ENCODE measurements around the gene CAPZA1.
A peak's percentile ranks its signal among the peaks of the same experiment; 100 is the strongest.
"Not testable (repeated sequence)": the region's sequence is repeated elsewhere in the genome, so short reads cannot be mapped to it uniquely, and the experiment has no call there.

Gene CAPZA1

GRCh38 chr1:112619518-112620376 lies at the start of gene CAPZA1:
CAPZA1 (plus strand) TSS chr1:112619832; CDS start chr1:112619845, 13 bp downstream.
- peak; percentile 82 to 89 (median 84) for DNase-seq (ENCODE audit: low read depth in 3 of 3)

GRCh38 chr1:112575154-112575804 lies 44.4 kb upstream of the CAPZA1 start:
- no peak for DNase-seq (ENCODE audit: low read depth in 3 of 3)

GRCh38 chr1:112576240-112576639 lies 43.4 kb upstream of the CAPZA1 start:
- no peak for DNase-seq (ENCODE audit: low read depth in 3 of 3)

DNA sequence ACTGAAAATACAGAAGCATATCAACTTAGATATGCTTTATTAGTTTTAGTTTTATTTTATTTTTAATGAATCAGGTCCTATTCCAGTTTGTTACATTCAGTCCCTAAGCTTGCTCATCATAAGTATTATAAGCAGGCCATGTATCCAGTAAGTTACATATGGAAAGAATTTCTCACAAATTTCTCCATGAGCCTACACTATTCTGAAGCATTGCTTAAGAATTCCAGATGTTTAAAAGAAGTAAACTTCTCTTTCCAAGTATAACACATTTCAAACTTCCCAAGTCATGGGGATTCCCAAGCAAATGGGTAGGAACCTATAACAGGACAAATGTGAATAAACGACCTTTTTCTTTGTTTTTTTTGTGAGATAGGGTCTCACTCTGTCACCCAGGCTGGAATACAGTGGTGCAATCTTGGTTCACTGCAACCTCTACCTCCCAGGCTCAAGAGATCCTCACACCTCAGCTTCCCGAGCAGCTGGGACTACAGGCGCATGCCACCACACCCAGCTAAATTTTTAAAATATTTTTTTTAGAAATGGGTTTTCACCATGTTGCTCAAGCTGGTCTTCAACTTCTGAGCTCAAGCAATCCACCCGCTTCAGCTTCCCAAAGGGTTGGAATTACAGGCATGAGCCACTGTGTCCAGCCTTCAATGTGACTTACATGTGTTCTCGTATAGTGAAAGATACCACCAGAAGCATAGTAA lies 39.7 kb upstream of the CAPZA1 start:
- no peak for DNase-seq (ENCODE audit: low read depth in 3 of 3)

DNA sequence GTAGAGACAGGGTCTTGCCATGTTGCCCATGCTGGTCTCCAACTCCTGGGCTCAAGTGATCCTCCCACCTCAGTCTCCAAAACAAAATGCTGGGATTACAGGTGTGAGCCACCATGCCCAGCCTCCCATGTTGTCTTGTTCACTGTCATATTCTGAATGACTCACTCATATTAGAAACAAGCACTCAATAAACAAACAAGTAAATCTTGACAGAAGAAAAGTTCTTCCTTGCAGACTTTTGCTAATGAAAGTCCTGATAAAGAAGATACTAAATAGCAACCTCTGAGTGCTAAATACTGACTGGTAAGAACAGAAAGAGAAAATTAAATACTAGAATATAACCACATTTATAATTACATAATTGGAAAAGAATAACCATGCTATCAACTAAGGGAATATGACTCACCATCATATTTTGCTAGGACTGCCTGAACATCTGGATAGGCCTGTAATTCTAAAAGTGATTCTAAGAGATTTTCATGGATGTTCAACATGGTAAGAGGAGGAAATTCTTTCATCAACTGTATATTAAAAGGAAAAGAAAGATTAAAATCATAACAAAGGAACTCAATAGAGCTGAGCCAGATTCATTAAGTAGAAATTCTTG lies 37.9 kb upstream of the CAPZA1 start:
- no peak for DNase-seq (ENCODE audit: low read depth in 3 of 3)

- no peak for DNase-seq (ENCODE audit: low read depth in 3 of 3)
These were observed 36.3 kb upstream of the CAPZA1 start for GRCh38 chr1:112583366-112583765.

DNA sequence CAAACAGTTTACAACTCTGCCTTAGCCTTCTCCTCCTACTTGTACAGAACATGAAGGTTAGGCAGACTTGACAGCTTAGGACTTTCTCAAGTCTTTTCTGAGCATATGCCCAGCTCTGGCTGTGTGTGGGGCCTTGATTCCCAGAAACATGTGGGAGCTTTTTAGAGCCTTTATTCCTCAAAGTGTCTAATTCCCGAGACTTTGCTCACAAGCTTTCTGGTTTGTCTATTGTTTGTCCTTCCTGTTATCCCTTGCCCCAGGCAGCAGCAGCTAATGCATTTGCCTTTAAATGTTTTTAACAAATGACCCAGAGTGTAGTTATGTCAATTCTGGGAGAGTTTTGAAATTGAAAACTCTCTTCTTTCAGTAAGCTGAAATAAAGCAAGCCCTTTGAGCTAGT lies 29.9 kb upstream of the CAPZA1 start:
- no peak for DNase-seq (ENCODE audit: low read depth in 3 of 3)

- DNase-seq (ENCODE audit: low read depth in 3 of 3) = no peak
These were observed 25.3 kb upstream of the CAPZA1 start for GRCh38 chr1:112594208-112594876.

- no peak for DNase-seq (ENCODE audit: low read depth in 3 of 3)
These were observed 20.2 kb upstream of the CAPZA1 start for GRCh38 chr1:112599477-112599876.

DNA sequence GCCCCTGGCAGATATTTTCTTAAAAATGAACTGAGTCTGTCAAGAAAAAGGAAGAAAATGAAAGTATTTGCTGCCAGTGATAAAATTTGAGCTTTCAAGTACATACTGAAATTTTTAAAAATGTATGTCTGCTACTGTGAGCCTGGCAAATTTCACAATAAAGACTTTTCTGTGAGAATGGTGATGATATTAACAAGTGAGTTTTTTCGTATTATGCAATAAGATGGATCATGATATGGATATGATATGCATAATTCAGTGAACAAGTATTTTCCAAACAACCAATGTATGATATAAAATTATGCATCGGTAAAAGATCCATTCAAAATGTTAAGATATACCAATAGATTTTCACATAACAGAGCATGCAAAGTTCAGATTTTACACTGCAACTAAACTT lies 16.6 kb upstream of the CAPZA1 start:
- no peak for DNase-seq (ENCODE audit: low read depth in 3 of 3)

DNA sequence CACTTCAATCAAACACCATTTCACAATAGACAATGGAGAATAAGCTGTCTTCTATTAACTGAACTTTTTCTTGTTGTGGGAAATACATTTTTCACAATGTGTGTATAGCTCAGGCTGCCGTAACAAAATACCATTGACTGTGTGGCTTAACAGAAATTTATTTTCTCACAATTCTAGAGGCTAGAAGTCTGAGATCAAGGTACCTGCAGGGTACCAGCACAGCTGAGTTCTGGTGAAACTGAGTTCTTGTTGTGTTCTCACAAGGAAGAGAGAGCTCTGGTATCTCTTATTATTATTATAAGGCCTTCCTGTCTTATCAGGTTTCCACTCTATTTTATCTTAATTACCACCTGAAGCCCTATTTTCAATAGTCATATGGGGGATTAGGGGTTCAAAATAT lies 16.1 kb upstream of the CAPZA1 start:
- no peak for DNase-seq (ENCODE audit: low read depth in 3 of 3)

- no peak for DNase-seq (ENCODE audit: low read depth in 3 of 3)
These were observed 13.9 kb upstream of the CAPZA1 start for GRCh38 chr1:112605633-112606327.

GRCh38 chr1:112614460-112615065 lies 5.1 kb upstream of the CAPZA1 start:
- DNase-seq (ENCODE audit: low read depth in 3 of 3) = no peak

- DNase-seq (ENCODE audit: low read depth in 3 of 3) = no peak
These were observed 1.4 kb upstream of the CAPZA1 start for GRCh38 chr1:112618114-112618720.

- DNase-seq (ENCODE audit: low read depth in 3 of 3) = peak; percentile 9 to 38 (median 20)
These were observed 713 bp upstream of the CAPZA1 start, which contains the start of gene ST7L for GRCh38 chr1:112618721-112619517. ST7L (minus strand) TSS chr1:112619141; CDS start chr1:112619113, 28 bp downstream.

- no peak for DNase-seq (ENCODE audit: low read depth in 3 of 3)
These were observed 704 bp downstream of the CAPZA1 start for GRCh38 chr1:112620377-112620695.

DNA sequence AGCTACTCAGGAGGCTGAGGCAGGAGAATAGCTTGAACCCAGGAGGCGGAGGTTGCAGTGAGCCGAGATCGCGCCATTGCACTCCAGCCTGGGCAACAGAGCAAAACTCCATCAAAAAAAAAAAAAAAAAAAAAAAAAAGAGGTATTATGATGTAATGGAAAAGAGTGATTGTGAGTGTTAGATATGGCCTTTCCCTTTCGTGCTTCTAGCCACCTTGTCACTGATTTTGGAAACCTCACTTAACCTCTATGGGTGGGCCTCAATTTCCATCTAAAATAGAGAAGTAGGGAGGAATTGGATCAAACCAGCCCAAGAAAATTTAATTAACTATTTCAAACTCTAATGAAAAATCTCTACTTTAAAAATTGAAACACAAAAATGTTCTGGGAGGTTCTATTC lies 4.9 kb downstream of the CAPZA1 start:
- not testable (repeated sequence) for DNase-seq (ENCODE audit: low read depth in 3 of 3)

- DNase-seq (ENCODE audit: low read depth in 3 of 3) = no peak
These were observed 6.1 kb downstream of the CAPZA1 start for GRCh38 chr1:112625696-112626095.

- DNase-seq (ENCODE audit: low read depth in 3 of 3) = no peak
These were observed 6.6 kb downstream of the CAPZA1 start for GRCh38 chr1:112626193-112626592.
